Measurements from ENCODE around the gene SRBD1.
A peak's percentile ranks its signal among the peaks of the same experiment; 100 is the strongest.

The SRBD1 gene

DNA sequence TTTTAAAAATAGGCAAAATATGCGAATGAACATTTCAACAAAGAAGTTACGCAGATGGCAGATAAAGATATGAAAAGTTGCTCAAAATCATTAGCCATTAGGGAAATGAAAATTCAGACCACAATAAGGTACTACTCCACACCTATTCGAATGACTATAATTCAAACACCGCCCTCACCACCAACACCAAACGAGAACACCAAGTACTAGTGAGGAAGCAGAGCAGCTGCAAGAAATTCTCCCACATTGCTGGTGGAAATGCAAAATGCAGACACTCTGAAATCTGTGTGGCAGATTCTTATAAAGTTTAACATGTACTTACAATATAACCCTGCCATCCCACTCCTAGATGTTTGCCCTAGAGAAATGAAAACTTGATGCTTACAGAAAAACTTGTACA, 23.2 kb upstream of the SRBD1 start:
- no peak for DNase-seq

DNA sequence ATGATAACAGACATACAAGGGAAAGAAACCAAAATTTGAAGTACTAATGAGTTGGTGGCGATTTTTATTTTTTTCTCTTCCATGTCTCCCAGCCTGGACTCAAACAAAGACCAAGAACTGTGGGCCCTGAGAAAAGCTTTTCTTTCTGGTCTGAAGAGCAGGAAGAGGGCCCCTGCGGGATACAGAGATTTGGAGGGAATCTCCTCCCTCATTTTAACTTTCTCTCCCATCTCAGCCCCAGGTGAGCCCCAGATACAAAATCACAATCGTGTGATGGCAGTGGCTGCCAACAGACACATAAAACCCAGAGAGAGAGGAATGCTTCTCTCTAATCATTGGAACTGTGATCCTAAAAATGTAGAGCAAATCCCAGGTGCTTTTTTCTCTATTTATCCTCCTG, 20.9 kb upstream of the SRBD1 start:
- DNase-seq: no peak

DNA sequence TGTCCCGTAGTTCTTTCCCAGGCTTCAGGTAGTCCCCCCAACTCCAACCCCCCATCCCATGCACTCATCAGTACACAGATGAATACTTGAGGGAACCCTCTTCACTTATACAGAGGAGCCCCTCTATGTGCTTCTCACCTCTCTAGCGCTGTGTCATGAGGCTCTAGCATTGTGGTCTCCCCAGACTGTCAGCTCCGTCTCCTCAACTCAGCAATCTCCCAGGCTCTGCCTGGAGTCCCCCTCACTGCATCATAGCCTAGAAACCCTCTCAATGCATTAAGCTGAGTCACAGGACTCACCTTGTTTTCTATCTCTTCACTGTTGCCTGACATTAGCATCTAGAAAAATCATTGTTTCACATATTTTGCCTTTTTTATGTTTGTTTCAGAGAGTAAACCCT, 20.3 kb upstream of the SRBD1 start:
- DNase-seq: no peak

DNA sequence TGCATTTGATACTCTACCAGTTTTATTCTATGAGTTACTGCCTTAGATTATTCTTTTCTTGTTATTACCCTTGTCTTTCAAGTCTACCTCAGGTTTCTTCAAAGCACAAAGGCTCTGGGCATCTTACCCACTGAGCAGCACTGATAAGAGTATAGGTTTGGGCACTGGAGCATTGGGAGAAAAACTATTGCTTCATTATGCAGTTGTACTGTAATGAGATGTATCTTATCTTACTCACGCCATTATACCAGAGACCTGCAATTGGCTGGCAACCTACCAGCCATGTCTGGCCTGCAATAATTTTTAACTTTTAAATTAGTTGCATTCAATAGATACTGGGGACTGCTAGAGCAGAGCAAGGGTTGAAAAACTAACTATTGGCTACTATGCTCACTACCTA, 18.9 kb upstream of the SRBD1 start:
- no peak for DNase-seq

DNA sequence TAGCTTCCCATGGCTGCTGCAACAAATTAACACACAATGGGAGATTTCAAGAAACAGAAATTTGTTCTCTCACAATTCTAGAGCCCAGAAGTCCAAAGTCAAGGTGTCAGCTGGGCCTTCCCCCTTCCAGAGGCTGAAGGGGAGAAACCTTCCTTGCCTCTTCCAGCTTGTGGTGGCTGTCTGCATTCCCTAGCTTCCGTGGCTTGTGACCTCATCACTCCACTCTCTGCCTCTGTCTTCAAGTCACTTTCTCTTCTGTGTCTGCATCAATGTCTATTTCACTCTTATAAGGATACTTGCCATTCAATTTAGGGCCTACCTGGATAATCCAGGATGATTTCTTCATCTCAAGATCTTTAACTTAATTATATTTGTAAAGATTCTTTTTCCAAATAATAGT, 16.8 kb upstream of the SRBD1 start:
- no peak for DNase-seq

DNA sequence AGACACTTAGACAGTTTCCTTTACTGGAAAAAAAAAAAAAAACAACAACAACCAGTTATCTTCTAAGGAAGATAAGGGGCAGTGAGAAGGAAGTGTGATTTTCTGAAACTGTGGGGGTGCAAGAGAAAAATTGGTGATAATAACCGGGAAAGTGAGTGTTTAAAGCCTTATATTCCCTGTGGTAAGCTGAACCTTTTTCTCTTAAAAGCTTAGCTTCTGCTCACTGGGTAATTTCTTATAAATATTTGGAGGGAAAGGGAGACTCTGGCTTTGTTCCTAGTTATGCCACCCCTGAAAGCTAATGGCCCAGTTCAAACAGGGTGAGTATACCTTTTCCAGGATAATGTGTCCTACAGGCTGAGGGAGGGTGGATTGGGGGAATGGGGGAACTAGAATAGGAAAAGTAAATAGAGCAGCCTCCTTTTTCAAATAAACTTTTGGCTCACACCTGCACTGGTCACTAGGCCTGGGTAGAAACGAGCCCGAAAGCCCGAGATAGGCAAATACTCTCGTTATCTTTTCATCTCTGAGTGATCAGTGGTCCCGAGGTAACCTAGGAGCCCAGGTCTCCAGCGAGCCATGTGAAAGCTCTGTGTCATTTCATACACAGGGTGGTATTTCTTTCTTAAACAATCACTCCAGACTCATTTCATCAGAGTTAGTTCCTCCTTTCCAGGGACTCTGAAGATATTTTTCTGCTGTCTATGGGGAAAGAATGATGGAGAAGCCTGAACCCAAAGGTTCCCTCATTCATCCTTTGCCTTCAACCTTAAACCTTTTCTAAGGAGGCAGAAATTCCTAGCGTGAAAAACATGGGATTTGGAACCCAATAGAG, 15.5 kb upstream of the SRBD1 start:
- DNase-seq: no peak

DNA sequence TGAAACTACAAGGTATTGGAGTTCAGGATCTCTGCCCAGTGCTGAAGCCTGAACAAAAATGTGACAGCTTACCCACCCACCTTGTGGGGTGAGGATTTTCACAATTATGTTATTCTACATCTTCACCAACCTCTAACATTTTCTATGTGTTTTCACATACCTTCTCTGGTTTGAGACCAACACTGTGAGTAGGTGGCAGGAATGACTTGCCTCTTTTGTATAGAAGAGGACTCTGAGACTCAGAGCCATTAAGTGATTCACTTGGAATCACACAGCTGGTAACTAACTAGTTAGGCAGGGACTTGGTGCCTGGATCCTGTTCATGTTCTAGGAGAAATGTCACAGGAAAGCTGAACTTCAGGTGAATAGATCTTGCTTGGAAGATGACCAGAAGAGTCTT, 14.8 kb upstream of the SRBD1 start:
- DNase-seq: no peak

DNA sequence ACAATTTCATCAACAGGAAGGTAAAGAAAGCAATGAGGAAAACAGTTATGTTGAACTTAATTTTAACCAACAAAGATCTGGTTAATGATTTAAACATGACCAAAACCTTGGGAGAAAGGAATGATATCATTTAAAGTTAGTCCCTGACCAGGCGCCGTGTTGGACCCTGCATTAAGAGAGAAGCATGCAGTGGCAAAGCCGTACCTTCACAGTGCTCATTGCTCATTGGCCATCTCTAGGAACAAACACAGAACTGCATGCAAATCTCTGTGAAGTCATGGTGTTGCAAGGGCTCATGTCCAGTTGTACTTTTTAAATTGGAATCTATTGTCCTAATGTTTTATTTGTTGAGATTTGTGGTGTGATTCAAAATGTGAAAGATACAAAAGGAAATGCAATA, 12.0 kb upstream of the SRBD1 start:
- no peak for DNase-seq

DNA sequence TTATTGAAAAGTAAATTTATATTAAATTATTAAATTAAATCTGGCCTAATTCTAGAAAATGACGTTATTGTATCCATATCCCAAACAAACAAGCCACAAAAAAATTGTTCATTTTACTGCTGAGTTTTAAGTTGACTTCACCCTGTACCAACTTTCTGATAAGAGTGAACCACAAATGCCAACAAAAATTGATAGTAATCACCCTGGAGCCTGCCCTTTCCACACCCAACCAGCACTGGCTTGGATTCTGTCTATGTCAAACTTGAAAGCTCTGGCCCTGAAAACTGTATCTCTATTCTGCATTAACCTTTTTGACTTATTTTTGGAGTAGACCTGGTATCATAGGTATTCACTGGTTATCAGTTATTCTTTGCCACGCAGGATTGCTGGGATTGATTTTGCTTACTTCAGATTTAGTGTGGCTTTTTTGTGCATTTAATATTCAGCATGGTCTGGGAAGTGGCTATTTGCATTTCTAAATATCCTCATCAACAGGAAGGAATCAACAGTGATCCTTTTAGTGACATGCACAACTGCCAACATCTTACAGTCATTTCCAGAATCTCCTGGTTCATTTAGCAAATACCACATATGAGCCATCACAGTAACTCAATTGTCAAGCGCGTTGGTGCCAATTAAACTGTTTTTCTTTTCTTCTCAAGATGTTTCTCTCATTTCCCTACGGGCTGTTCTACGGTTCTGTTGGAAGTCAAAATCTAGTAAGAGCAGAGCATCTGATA, 11.4 kb upstream of the SRBD1 start:
- DNase-seq: no peak

DNA sequence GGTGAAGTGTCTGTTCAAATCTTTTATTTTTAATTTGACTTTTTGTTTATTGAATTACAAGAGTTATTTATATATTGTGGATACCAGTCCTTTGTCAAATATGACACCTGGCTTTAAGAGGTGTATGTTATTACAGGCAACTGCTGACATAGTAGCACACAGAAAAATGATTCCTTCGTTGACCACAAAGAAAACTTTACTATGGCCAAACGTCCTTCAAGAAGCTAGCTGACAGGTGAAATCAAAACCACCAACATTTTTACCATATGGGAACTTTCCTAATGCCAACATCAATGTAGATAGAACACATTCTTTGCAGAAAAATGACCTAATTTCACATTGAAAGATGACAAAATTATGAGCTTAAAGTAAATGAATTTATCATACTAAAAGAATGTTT, 6.4 kb upstream of the SRBD1 start:
- DNase-seq: no peak

DNA sequence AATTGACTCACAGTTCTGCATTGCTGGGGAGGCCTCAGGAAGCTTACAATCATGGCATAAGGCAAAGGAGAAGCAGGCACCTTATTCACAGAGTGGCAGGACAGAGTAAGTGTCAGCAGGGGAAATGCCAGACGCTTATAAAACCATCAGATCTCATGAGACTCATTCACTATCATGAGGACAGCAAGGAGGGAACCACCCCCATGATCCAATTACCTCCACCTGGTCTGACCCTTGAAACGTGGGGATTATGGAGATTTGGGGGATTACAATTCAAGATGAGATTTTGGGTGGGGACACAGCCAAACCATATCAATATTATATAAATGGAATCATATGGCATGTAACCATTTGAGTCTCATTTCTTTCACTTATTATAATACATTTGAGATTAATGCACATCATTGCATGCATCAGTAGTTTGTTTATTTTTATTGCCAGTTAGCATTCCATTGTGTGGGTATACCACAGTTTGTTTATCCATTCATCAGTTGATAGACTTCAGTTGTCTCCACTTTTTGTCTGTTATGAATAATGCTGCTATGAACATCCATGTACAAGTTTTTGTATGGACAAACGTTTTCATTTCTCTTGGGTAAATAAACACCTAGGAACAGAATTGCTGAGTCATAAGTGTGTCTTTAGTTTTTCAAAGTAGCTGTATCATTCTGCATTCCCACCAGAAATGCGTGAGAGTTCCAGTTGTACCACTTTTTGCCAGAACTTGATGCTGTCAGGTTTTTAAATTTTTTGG, 5.8 kb upstream of the SRBD1 start:
- no peak for DNase-seq

DNA sequence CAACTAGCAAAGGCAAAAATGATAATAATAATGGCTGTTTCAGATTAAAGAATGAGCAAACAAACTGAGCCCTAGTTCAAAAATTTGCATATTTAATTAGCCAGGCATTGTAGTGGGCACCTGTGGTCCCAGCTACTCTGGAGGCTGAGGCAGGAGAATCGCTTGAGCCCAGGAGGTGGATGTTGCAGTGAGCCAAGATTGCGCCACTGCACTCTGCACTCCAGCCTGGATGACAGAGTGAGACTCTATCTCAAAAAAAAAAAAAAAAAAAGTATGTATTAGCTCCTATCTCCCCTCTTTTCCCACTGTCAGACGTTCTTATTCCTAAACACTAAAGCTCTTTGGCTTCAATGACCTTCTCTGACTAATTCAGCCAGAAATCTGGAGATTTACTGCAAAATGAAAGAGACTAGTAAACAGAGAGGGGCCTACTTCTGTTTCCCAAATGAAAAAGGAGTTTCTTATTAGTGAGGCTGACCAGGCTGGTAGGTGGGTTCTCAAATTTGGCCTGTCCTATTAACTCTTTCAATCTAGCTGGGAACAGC, 3.9 kb upstream of the SRBD1 start:
- no peak for DNase-seq

DNA sequence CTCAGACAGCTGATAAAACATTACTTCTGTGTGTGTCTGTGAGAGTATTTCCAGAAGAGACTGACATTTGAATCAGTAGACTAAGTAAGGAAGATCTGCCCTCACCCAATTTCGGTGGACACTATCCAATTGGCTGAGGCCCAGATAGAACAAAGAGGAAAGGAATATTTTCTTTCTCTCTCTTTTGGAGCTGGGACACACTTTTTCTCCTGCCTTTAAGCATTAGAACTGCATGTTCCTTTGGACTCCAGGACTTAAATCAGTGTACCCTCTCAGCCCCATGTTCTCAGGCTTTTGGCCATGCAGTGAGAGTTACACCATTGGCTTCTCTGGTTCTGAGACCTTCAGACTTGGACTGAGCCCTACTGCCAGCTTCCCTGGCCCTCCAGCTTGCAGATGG, 3.3 kb upstream of the SRBD1 start:
- DNase-seq: no peak

DNA sequence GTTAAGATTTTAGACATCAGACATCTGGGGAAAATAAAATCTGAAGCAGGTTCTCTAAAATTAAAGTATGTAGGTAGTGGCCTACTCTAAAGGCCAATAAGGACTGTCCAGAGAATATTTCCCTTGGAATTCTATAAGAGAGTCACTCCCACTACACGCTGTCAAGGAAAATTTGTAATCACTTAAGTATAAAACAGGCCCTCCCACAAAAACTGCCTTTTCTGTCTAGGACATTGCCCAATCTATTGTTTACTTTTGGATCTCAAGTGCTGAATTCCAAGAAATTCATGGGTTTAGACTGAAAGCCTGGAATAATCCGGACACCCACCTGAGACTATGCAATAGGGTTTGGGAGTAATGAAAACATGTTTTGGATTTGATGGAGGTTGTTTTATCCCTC, 1.7 kb upstream of the SRBD1 start:
- no peak for DNase-seq

DNA sequence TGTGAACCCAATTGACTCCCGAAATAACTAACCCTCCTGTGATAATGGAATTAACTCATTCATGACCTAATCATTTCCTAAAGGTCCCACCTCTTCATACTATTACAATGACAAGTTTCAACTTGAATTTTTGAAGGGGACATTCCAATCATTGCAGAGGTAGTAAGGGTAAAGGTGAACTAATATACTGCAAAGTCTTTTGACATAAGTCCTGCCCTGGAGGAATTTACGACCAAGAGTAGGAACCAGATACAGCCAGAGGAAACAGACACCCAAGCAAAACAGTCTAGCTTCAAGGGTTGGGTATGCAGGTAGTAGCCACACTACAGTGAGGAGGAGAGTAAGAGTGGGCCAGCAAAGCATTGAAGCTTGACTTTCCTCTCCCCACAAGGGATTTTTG, 1.2 kb upstream of the SRBD1 start:
- no peak for DNase-seq

DNA sequence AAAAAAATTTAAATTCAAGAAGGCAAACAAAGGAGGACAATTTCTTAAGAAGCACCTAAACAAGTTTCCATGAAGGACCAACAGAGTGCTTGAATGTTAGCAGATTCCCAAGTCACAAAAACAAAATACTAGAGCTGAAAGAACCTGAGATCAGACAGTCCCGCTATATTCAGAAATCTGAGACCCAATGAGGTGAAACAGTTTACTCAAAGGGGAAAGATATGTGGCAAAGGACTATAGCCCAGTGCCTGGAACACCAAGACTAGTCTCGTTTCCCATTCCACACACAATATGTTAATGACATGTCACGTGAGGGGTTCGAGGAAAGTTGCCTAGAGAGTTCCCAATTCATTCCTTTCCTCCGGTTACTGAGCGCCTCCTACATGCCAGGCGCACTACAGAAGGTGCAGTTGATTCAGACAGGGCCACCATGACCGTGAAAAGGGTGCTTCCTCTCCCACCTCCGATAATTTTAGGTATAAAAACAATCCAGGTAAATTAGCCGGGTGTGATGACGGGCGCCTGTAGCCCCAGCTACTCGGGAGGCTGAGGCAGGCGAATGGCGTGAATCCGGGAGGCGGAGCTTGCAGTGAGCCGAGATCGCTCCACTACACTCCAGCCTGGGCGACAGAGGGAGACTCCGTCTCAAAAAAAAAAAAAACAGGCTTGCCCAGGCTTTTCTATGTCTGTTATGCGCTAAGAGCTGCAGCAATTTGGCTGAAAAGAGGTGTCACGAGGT, 617 bp downstream of the SRBD1 start:
- peak; percentile 15 for DNase-seq

DNA sequence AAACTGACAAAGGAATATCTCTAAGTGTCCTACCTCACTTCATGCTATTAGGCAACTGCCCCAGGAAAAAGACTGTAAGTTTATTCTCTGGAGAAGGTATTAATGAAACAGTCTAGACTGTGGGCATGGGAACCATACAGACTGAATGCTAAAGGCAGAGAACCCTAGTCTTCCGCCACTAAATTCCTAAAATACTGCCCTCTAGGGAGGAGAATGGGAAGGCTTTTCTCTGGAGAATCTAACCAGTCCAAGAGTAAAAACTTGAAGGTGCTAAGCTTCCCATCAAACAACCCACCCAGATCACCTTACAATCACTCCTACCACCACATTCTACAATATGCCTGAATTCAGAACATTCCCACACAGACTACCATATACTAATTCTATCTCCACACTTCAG, 3.4 kb downstream of the SRBD1 start:
- DNase-seq: peak; percentile 30

DNA sequence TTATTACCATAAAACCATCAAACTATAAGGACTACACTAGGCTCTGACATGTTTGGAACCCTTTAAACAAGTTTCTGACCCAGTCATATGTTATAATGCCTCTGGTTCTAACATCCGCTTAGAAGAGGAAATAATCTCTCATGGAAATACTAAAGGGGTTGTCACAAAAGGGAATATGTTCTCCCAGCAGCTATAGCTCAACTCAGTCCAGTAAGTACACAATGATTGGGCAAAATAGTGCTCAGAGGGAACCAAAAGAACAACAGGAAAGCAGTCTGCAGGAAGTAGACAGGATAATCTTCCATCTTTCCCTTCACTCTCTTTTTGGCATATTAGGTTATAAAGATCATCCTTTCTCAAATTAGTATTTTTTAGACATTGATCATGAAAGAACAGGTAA, 4.3 kb downstream of the SRBD1 start:
- no peak for DNase-seq

DNA sequence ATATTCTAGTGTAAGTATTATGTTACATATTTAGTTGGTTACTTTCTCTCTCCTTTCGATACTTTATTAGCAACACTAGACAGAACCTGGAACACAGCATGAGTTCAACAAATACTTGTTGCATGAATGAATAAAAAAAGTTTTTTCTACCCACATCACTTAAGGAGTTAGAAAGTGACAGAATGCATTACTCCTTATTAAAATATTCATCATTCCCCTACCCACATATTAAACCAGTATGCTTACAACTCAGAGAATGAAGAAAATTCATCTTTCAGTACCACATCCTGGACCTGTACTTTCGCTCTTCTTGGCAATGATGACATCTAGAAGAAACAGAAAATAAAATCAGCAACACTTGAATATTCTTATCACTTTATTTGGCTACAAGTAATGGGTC, 6.0 kb downstream of the SRBD1 start:
- no peak for DNase-seq

DNA sequence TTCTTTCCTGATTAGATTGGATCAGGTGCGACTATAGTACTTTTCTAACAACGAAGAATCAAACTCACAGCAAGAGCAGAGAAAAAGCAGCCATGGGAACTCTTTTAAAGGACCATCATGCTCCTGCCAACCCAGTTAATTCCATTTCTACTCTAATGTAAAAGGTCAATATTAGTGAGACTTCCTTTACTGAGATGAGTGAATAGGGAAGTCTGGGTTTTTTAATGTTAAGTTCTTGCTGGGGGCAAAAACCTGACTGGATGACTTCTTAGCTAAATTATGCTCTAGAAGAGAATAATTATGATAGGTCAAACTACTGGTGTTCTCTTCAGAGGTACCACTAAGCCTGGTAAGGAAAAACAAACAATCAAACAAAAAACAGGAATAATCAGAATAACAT, 8.4 kb downstream of the SRBD1 start:
- no peak for DNase-seq

DNA sequence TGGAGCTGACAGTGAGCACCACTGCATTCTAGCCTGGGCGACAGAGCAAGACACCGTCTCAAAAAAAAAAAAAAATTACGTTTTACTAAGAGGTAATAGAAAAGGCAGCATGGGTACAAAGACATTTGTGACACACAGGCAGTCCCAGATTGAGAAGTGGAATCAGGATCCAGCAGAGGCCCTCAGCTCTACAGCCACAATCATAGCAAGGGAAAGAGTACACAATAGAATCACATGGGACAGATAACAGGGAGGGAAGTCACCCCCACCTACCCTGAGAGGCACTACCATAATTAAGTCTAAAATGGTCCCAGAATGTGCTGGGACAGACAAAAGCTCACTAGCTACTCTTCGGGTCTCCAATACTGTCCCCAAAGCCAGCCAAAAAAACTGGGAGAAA, 12.5 kb downstream of the SRBD1 start:
- DNase-seq: no peak

DNA sequence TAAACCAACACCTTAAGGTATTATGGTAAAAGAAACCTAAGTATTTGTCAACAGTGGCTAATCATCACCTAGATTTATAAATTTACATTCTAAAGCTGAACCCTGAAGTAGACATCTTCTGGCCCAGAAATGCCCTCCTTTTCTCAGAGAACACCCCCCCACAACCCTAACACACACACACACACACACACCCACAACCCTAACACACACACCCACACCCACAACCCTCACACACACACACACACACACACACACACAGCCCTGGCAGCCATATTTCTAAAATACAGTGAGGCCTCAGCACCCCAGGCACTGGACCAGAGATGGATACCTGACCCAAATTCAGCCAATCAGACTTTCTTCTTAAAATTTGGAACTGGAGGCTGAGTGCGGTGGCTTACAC, 14.3 kb downstream of the SRBD1 start:
- DNase-seq: no peak

Data from 8988T (cell line).